Dermis lymphatic vessel endothelial cell (primary cell): ENCODE results near the gene OR13C8. TPM values are rescaled to one million over a fixed set of nuclear protein-coding genes. Genes with fewer than 3 reads are reported as not detected.

Source experiments
- total RNA-seq: library from RNA; depleted of rRNA; stranded (reverse); fragments of >200 nt; gene quantifications from 2 replicates; pipeline ENCODE4 v1.2.1, GENCODE V29; 2014

Gene OR13C8, protein sequence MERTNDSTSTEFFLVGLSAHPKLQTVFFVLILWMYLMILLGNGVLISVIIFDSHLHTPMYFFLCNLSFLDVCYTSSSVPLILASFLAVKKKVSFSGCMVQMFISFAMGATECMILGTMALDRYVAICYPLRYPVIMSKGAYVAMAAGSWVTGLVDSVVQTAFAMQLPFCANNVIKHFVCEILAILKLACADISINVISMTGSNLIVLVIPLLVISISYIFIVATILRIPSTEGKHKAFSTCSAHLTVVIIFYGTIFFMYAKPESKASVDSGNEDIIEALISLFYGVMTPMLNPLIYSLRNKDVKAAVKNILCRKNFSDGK
- not detected in 2 replicates for total RNA-seq

DNA sequence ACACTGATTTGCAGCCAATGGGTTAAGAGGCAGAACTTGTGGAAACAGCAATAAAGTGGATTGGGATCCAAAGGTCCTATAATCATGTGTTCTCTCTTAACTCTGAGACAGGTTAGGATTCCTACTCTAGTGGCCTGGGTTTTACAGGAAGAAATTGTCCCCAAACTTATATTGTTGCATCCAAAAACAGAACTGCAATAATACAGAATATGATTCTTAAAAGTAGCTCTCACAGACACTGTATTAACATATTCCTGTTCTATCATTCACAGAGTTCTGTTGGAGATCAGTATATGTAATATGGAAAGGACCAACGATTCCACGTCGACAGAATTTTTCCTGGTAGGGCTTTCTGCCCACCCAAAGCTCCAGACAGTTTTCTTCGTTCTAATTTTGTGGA lies at the start of gene OR13C8:
OR13C8 (plus strand) TSS at position 301 of the 400 bp plus-strand sequence; CDS start at position 301, 0 bp downstream.

GRCh38 chr9:104527109-104527508 lies 41.9 kb upstream of the OR13C8 start, which contains the start of gene OR13C4:
OR13C4 (minus strand) TSS chr9:104527209; CDS start chr9:104527209, 0 bp downstream.

GRCh38 chr9:104536756-104537155 lies 32.2 kb upstream of the OR13C8 start, which contains the start of gene OR13C3:
OR13C3 (minus strand) TSS chr9:104536856; CDS start chr9:104536723, 133 bp downstream.

DNA sequence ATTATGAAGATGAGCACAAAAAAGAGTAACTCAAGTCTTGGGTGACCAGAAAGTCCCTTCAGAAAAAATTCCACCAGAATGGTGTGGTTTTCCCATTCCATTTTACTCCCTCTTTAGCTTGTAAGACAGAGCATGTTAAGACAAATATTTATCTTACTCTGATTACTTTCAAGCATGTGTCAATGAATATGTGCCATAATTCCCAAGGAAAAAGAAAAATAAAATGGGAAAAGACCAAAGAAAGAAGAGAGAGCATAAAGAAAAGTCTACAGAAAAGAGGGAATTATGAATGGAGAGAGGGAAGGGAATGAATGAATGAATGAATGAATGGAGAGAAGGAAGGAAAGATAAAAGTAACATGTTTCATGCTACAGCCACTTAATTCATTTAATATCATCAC lies 30.3 kb downstream of the OR13C8 start, which contains the start of gene OR13C5:
OR13C5 (minus strand) TSS at position 101 of the 400 bp plus-strand sequence; CDS start at position 101, 0 bp downstream.

GRCh38 chr9:104605527-104605926 lies 36.6 kb downstream of the OR13C8 start, which contains the start of gene OR13C2:
OR13C2 (minus strand) TSS chr9:104605627; CDS start chr9:104605627, 0 bp downstream.

GRCh38 chr9:104618104-104618503 lies 49.1 kb downstream of the OR13C8 start, which contains the start of gene OR13C9:
OR13C9 (minus strand) TSS chr9:104618204; CDS start chr9:104618204, 0 bp downstream.

Other genes with a start within 250 kb of the OR13C8 start
- gene OR13F1, start 64.9 kb upstream of the OR13C8 start, total RNA-seq: not detected in 2 replicates
- not detected in 2 replicates for gene OR13C4, start 42.0 kb upstream of the OR13C8 start, total RNA-seq
- not detected in 2 replicates for gene OR13C3, start 32.3 kb upstream of the OR13C8 start, total RNA-seq
- not detected in 2 replicates for gene OR13C5, start 30.2 kb downstream of the OR13C8 start, total RNA-seq
- not detected in 2 replicates for gene OR13C2, start 36.5 kb downstream of the OR13C8 start, total RNA-seq
- gene OR13C9, start 49.0 kb downstream of the OR13C8 start, total RNA-seq: not detected in 2 replicates
- gene OR13D1, start 125.3 kb downstream of the OR13C8 start, total RNA-seq: not detected in 2 replicates
- 51.5 and 52.4 TPM in 2 replicates for gene NIPSNAP3A, start 178.5 kb downstream of the OR13C8 start, total RNA-seq
- 0.11 and 0.60 TPM in 2 replicates for gene NIPSNAP3B, start 195.0 kb downstream of the OR13C8 start, total RNA-seq